ENCODE results near the gene SUSD6.

The SUSD6 gene

DNA sequence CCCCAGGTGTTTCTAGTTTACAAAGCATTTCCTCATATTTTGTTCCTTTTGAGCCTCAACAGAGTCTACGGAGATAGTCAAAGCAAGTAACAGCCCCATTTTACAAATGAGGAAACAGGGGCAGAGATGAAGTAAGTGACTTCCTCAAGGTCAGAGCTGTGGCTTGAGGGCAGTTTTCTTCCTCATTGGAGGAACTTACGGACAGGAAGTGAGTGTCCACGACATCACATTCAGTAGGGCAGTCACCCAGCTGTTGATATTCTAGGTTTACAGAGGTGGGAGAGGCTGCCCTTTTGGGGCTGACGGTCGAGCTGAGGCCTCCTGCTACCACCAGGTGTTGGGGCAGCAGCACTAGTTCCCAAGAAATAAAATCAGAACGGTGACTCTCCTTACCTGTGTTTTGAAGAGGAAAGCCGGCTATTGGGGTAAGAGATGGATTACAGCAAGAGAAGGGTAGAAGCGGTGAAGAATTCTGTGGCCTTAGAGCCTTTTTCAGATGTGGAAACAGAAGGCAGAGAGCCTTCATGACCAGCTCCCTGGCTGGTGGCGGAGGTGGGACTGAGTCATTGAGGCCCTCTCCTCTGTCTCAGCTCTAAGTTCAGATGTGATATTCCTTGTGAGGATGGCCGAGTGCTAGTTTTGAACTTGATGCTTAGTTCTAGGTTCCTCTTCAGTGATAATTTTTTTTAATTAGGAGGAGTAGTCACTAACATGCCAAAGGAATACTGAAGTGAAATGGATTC lies 41.7 kb downstream of the SUSD6 start:
- no peak for DNase-seq

DNA sequence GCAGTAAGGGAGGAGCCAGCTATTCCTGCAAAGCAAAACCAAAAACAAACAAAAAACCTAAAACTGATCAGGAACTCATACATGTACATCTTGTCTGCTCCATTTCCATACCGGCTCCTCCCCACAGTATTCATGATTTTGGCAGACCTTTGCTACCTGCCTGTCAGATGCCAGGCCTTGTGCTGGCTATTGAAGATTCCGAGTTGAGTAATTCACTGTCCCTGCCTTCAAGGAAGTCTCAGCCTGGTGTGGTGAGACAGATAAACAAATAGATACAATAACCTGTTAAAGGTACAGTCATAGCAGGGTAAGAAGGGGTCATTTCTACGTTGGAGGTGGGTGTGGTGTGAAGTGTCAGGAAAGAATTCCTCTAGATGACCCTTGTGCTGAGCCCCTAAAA lies 42.7 kb downstream of the SUSD6 start:
- no peak for DNase-seq

DNA sequence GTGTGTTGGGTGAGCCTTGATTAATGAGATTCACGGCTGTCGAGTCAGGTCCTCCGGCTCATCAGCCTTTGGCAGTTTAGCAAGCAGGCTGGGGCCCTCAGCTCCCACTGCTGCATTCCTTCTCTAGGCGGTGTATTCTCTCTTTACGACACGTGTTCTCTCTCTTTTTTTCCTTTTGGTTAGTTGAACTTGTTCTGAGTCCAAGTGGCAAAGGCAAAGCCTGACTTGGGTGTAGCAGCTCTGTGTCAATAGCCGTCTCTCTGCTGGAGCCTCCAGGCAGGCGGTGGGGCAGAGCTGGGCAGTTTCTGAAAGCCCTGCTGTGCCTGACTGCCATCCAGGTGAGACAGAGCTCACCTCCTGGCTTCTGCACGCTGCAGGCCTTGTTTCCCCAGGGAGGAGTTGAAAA lies 46.6 kb downstream of the SUSD6 start:
- no peak for DNase-seq

DNA sequence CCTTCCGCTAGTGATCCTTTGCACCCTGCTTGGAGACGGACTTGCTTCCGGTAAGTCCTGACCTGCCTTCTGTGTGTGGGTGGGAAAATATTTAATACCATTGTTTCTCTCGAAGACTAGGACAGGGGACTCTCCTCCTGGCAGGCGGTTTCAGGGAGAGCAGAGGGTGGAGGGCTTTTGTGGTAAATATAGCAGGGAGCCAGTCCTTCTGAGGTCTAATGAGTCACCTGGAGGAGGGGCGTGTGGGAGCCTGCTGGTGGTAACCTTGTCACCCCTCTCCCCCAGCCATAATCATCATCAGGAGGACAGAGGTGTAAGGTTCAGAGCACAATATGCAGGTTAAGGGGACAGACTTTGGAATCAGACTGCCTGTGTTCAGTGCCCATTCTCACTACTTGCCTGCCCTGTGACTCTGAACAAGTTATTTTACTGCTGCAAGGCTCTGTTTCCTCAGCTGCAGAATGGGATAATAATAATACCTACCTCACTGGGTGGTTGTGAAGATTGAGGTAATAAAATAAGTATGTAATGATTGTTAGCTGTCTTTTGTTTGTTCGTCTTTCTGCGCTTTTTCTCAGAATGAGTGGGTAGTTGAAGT lies 47.4 kb downstream of the SUSD6 start:
- DNase-seq = no peak

DNA sequence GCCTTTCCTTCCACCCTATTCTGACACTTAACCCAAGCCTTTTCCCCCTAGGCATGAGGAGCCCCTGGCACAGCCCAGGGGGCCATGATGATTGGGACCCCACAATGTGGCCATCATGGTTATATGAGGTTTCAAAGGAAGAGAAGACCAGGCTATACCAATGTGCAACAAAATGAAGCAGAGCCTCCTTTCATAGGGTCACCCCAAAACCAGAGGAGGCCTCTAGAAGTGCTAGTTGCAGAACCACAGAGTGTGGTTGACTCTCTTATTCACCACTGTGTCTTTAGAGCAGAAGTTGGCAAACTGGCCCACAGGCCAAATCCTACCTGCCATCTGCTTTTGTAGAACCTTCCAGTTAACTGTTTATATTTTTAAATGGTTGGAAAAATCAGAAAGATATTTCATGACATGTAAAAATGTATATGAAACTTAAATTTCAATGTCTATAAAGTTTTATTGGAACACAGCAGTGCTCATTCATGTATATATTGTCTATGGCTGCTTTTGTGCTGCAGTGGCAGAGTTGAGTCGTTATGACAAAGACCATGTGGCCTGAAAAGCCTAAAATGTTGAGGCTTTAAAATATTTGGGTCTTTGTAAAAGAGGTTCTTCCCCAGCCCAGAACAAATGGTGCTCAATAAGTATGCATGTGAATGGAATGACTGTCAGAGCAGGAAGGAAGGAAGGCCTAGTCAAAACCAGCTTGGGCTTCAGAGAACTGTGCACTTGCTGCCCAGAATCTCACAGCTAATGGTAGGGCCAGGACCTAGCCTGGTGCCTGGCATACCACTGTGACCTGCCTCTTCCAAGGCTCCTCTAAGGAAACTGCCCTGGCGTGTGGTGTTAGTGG lies 49.2 kb downstream of the SUSD6 start:
- no peak for DNase-seq

DNA sequence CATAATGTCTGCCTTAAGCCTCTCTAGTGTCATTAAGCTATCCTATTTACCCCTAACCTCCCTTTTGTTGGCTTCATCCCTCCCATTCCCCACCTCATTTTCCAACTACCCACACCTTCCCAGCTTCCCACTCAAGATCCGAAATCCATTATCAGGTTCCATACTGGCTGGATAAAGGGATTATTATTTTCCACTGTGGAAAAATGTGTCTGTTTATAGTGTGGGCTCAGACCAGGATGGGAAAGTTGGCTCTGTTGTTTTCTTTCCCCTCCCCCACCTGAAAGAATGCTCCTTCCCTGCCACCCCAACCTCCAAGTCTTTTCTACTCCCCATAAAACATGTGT lies 49.8 kb downstream of the SUSD6 start:
- no peak for DNase-seq

DNA sequence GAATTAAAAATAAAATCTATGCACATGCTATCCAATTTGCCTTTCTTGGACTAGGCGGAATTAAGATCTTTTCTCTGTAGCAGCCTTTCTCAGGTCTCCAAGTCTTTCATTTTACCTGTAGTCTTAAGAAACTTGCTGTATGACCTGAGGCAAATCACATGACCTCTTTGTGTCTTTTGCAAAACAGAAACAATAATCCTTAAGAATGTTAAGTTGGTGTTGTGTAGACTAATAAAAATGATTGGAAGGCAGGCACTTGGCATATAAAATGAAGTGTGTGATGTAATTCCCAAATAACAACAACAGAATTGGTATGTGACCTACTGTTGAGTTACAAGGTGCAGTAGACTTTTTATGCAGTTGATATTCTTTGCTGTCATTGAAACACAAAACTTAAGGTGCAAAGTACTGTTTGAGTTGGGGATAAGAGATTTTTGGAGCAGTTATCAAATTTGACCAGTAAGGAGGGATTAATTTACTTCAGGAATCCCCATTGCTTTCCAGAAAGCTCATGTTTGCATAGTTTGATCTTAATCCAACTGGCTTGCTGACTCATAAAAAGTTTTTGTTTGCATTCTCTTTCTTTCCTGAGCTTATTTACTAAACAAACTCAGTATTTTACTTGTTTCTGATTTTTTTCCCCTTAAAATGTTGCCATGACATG lies 51.4 kb downstream of the SUSD6 start:
- DNase-seq = no peak

DNA sequence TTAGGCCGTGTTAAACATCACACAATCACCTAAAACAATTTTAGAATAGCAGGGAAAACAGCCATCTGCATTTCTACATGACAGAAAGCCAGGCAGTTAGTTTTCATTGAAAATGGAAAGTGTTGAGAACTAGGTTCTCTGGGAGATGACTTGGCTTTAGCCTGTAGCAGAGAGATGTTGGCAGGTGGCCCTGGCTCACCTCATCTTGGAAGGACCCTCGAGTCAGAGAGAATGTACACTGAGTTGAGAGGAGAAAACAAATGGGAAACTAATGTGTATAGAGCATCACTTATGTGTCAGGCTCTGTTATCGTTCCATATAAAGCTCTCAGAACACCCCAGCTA lies 51.9 kb downstream of the SUSD6 start:
- no peak for DNase-seq

DNA sequence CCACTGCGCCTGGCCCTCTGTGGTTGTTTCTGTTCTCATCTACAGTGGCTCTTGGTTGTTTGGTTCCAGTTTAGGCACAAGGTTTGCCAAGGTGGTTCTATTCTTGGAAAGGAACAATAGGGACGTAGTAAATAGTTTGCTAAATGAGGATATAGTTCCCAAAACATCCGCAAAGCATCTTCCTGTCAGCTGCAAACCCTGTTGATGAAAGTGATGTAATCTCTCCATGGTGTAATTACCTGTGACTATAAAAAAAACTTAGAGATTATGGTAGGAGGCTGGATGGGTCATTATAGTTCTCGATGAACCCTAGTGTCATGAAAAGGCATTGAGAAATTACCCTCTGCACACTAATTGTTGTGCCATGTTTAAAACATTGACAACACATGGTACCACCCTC lies 52.9 kb downstream of the SUSD6 start:
- no peak for DNase-seq

DNA sequence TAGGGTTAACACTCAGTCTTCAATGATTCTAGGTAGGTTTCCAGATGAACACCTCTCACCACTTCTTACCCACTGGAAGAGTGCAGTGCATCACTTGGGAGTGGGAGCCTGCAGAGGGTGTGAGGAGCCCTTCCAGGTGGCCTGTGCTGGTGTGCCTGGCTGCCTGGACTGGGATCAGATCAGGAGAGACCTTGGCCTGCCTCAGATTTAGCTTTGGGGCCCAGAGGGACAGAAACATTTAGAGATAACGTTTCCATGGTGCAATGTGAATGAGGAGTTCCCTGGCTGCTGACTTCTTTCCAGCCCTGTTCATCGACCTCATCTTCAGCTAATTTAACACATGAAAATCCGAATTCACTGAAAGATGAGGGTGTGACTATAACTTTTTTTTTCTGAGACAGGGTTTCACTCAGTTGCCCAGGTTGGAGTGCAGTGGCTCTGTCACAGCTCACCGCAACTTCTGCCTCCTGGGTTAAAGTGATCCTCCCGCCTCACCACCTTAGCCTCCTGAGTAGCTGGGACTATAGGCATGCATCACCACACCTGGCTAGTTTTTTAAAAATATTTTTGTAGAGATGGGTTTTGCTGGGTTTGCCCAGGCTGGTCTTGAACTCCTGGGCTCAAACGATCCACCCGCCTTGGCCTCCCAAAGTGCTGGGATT lies 53.6 kb downstream of the SUSD6 start:
- no peak for DNase-seq

DNA sequence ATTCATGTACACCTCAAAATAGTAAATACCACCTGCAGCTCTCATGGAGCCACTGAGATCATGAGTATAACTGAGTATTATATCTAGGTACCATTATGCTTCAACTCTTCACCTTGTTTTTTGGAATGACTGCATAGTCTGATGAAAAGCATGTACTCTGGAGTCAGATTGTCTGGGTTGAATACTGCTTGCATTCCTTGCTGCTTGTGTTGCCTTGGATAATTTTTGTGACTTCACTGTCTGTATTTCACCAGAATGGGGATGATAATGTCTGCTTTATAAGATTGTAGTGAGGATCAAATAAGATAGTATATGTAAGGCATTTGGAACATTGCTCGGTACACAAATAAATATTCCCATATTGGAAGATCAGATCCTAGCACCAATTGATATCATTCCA lies 54.2 kb downstream of the SUSD6 start:
- no peak for DNase-seq

DNA sequence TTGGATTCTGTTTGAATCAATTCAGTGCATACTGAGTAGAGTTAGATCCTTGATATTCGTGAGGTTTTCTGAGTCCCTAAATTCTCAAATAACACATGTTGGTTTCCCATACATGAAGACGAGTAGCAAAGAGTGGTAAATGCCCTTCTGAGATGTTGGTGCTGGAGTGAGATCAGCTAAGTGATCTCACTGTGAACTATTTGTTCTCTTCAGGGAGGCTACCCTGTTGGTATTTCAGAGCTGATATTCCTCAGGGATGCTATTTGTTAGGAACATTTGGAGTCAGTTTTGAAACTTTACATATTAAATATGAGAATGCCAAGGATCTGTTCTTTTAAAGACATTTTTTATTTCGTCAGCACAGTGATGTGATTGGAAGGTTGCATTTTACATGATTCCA lies 54.7 kb downstream of the SUSD6 start:
- DNase-seq = no peak

DNA sequence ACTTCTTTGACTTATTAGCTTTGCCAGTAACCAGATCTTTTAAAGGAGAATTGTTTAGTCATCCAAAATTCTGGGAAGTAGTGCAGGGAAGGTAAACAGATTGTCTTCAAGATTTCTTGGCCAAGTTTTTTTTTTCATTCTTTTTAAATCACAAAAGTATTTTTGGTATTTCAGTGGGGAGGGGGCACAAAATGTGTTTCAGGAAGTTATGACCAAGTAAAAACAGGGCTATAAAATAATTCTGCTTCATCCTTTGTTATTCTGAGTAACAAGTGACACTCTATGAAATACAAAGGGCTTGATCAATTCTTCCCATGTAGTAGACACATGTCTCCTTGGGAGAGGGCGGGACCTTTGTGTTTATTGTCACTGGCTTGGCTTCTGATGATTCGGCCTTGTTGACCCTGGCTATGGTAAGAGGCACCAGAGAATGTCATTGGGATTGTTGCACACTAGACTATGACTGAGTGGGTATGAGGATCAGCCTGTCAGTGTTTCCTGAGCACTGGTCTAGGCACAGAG lies 55.4 kb downstream of the SUSD6 start:
- no peak for DNase-seq

DNA sequence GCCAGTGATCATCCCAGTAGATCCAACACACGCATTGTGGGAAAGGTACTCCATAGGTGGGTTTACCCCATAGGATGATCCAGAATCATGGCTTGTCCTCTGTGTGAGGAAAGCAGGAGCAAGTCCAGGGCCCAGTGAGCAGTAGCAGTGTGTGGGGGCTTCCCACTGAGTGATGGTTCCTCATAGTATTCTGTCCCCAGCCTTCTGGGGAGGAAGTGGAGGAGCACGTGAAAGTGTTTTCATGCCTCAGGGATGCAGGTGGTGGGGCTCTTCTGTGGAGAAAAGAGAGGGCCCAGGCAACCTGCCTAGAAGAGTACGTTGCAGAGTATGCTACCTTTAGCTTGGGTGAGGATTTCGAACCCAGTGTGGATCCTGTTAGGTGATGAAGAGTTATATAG lies 56.5 kb downstream of the SUSD6 start:
- no peak for DNase-seq

DNA sequence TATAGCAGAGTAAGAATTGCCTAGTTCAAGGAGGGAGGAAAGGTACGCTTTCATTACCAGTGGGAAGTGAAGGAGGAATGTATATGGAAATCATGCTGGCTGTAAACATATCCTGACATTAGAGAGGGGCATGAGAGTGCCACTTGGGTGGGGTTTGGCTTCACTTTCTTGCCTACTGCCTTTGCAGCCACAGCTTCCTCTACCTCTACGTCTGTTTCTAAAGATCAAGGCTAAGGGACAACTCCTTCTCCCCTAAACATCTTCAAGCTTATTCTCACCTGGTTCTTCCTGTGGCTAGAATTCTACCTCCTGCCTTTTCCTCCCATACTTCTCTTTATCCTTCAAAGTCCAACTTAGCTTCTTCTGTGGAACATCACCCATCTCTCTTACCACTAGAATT lies 58.0 kb downstream of the SUSD6 start:
- no peak for DNase-seq

DNA sequence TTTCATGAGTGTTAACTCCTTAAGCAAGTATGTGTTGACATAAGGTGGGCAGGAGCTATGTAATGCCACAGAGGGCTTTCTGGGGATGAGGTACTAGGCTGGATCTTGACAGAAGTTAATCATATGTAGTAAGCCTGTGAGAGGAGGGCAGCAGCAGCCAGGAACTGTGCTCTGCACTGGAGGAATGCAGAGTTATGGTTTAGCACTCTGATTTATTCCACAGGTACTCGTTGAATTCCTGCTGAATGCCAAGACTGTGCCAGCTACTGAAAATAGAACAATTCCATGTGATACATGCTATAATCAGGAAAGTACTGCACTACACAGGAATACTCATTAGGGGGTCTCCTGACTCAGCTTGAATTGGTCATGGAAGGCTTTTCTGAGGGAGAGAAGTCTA lies 58.7 kb downstream of the SUSD6 start:
- no peak for DNase-seq

DNA sequence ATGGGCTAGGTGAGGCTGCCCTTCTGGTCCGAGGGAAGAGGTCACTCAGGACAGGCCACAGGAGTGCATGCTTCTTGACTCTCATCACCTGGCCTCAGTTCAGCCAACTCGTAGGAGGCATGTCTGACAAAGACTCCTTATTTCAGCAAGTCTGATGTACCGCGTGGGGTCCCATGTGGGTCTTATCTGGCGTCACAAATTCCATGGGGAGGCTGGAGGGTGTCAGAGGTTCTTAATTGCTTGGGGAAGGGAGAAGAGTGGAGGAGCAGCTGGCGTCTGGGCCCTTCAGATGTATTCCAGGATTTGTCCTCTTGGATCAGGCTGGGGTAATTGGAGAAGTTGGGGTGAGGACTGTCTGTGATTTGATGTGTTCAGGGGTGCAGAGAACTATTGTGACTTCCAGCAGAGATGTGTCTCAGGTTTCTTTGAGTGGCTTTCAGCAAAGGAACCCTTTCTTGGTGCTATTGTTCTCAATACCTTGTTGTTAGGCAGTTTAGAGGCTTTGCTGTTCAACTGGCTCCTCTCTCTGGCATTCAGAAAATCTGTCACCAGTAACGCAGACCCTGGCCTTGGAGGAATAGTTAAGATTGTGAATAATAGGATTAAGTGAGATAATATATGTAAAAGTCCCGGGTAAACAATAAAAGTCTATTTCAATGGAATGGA lies 60.1 kb downstream of the SUSD6 start:
- DNase-seq = no peak

DNA sequence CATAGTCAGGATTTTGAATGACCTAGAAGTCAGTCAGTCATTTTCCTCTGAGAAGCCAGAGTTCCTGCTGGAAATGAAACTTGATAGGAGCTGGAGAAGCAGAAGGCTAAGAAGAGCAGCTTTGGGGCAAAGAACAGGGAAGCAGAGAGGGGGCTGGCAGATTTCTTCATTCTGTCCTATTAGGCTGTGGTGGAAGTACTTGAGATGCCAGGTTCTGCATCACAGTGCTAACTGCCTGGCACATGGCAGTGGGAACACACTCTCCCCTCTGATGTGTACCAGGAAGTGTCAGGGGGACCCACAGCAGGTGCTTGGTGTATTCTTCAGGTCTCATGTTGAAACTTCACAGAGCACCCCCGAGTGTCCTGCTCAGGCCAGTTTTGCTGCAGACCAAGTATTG lies 61.0 kb downstream of the SUSD6 start:
- no peak for DNase-seq

DNA sequence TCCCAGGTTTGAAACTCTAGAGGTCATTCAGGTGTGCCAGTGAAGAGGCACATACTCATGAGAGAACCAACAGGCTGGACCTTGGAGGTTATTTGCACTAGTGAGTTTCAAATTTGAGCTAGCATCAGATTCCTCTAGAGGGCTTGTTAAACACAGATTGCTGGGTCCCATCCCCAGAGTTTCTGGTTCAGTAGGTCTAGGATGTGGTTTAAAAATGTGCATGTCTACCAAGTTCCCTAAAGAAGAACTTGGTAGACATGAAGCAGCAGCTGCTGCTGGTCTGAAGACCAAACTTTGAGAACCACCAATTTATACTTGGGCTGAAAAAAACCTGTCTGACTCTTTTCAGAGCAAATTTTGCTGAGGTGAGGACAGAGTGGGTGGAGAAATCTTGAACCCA lies 61.7 kb downstream of the SUSD6 start:
- DNase-seq = no peak

DNA sequence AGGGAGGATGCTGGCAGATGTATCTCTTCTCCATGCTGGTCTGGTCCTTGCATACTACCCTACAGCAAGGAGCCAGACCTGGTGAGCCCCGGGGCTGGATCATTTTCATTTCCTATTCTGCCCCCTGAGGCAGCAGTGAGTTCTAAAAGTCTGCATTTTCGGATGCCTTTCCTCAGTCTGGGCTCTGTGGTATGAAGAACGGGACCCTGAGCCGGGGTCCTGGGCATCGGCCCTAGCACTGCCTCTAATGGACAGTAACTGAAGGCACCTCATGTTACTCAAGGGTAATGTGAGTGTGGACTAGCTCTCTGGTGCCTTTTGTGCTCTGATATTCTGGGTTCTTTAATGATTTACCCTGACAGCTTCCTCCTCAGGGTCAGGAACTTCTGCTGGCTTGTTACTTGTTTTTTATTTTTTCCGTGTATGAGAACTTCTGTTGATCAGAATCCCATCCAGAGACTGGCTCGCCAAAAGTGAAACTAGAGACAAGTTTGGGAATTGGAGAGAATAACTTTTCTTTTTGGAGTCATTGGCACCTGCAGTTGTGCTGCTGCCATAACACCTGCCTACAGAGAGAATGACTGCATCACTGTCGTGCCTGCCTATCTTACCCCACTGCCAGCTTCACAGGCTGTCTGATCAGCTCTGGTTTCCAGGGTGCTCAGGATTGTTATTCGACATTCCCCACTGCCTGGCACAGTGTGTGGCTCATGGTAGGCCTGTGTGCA lies 62.3 kb downstream of the SUSD6 start:
- DNase-seq = no peak

DNA sequence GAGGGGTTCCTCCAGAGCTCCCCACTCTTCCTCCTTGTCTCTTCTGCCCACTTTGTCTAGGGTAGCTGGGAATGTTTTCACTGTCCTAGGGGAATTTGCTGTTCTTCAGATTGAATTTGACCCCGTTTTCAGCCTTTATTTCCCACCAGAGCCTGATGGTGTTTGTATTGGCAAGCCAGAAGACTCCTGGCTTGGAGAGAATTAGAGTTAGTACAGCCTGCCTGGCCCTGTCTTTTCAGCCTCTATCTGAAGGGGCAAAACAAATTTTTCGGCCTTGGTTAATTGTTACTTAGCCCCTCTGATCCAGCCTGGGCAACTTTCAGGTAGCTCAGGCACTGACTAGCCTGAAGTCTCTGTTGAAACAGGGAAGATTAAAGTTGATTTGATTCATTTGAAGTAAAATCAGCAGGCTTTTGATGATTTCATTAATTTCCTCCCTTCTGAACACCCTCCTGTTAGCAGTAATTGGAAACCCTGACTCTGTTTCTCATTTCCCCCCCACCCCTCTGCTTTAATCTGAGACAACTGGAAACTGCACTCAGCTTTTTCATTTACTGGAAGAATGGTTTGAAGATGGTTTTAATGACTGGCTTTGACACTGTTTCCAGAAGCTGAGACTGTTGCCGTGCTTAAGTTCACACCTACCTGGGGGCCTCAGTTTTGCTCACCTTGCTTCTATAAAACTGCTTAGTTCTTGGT lies 63.3 kb downstream of the SUSD6 start:
- DNase-seq = no peak

Data from DMS 273 treated with DMSO at 0.1 percent for 48 hours (cell line).